Skeletal muscle satellite cell (primary cell): Measurements from ENCODE around the gene ASIC1.

Source experiments
- H3K27me3 ChIP-seq: 2 replicates; pipeline ENCODE4 v1.7.0; 2013; ENCODE audit warnings: low read length; ENCODE audit not compliant: control insufficient read depth, insufficient read depth
- H3K36me3 ChIP-seq: 2 replicates; pipeline ENCODE4 v1.7.0; 2013; ENCODE audit warnings: mild to moderate bottlenecking, control low read depth, low read length; ENCODE audit not compliant: insufficient read depth
- H3K4me1 ChIP-seq: 2 replicates; pipeline ENCODE4 v1.7.0; 2013; ENCODE audit warnings: low read length; ENCODE audit not compliant: control insufficient read depth, insufficient read depth
- H3K4me2 ChIP-seq: 2 replicates; pipeline ENCODE4 v1.7.0; 2013; ENCODE audit warnings: mild to moderate bottlenecking, low read length
- H3K4me3 ChIP-seq: 2 replicates; pipeline ENCODE4 v1.7.0; 2013; ENCODE audit warnings: low read length
- H3K9ac ChIP-seq: 2 replicates; pipeline ENCODE4 v1.7.0; 2013; ENCODE audit warnings: mild to moderate bottlenecking, low read depth, low read length, moderate library complexity
- H3K9me3 ChIP-seq: replicated peaks from 2 replicates; pipeline ENCODE4 v1.7.0; 2013; ENCODE audit warnings: mild to moderate bottlenecking, control low read depth, low read length

ASIC1 gene

GRCh38 chr12:50119387-50119786, 62.0 kb downstream of the ASIC1 start:
- peaks cover 28% of the 10 kb centered on the region for H3K36me3 ChIP-seq
- H3K9ac ChIP-seq = no peak overlapping the region
- H3K4me3 ChIP-seq = no peak overlapping the region
- H3K27me3 ChIP-seq = no peaks in the 10 kb centered on the region
- no peak overlapping the region for H3K4me2 ChIP-seq
- no peaks in the 10 kb centered on the region for H3K4me1 ChIP-seq
- H3K9me3 ChIP-seq = no peaks in the 10 kb centered on the region

- H3K9me3 ChIP-seq = no peaks in the 10 kb centered on the region
- no peak overlapping the region for H3K9ac ChIP-seq
- peaks cover 33% of the 10 kb centered on the region for H3K36me3 ChIP-seq
- no peaks in the 10 kb centered on the region for H3K27me3 ChIP-seq
- no peak overlapping the region for H3K4me3 ChIP-seq
- no peaks in the 10 kb centered on the region for H3K4me1 ChIP-seq
- no peak overlapping the region for H3K4me2 ChIP-seq
These were observed 63.1 kb downstream of the ASIC1 start for GRCh38 chr12:50120521-50120920.

- H3K4me1 ChIP-seq = no peaks in the 10 kb centered on the region
- H3K36me3 ChIP-seq = peaks cover 34% of the 10 kb centered on the region
- no peaks in the 10 kb centered on the region for H3K9me3 ChIP-seq
- no peak overlapping the region for H3K4me3 ChIP-seq
- H3K9ac ChIP-seq = no peak overlapping the region
- no peaks in the 10 kb centered on the region for H3K27me3 ChIP-seq
- H3K4me2 ChIP-seq = no peak overlapping the region
These were observed 63.6 kb downstream of the ASIC1 start for GRCh38 chr12:50120953-50121352.

- Histone ChIP-seq H3K4me2 (no peak overlapping the region), H3K4me3 (no peak overlapping the region), H3K4me1 (no peaks in the 10 kb centered on the region), H3K36me3 (peaks cover 33% of the 10 kb centered on the region), H3K9me3 (no peaks in the 10 kb centered on the region), H3K9ac (no peak overlapping the region), H3K27me3 (no peaks in the 10 kb centered on the region)
These were observed 64.2 kb downstream of the ASIC1 start for GRCh38 chr12:50121641-50122040.

- Histone ChIP-seq H3K4me1 (no peaks in the 10 kb centered on the region), H3K36me3 (peaks cover 46% of the 10 kb centered on the region), H3K4me3 (no peak overlapping the region), H3K9ac (no peak overlapping the region), H3K4me2 (no peak overlapping the region), H3K9me3 (no peaks in the 10 kb centered on the region), H3K27me3 (no peaks in the 10 kb centered on the region)
These were observed 65.8 kb downstream of the ASIC1 start for GRCh38 chr12:50123203-50123602.

- Histone ChIP-seq H3K4me3 (no peak overlapping the region), H3K27me3 (no peaks in the 10 kb centered on the region), H3K4me1 (no peaks in the 10 kb centered on the region), H3K9ac (no peak overlapping the region), H3K4me2 (no peak overlapping the region), H3K36me3 (peaks cover 50% of the 10 kb centered on the region), H3K9me3 (no peaks in the 10 kb centered on the region)
These were observed 70.2 kb downstream of the ASIC1 start for GRCh38 chr12:50127546-50127945.

GRCh38 chr12:50129290-50129689, 71.9 kb downstream of the ASIC1 start:
- peaks cover 60% of the 10 kb centered on the region for H3K36me3 ChIP-seq
- H3K4me2 ChIP-seq = no peak overlapping the region

GRCh38 chr12:50132505-50133135, 75.2 kb downstream of the ASIC1 start:
- H3K36me3 ChIP-seq = peaks cover 67% of the 10 kb centered on the region
- H3K27me3 ChIP-seq = no peaks in the 10 kb centered on the region
- no peak overlapping the region for H3K9ac ChIP-seq
- no peaks in the 10 kb centered on the region for H3K9me3 ChIP-seq
- H3K4me2 ChIP-seq = no peak overlapping the region
- H3K4me1 ChIP-seq = peaks cover 5% of the 10 kb centered on the region
- H3K4me3 ChIP-seq = no peak overlapping the region

More at GRCh38 chr12:50129290-50129689, 71.9 kb downstream of the ASIC1 start:
- Histone ChIP-seq H3K4me1 (no peaks in the 10 kb centered on the region), H3K27me3 (no peaks in the 10 kb centered on the region), H3K9ac (no peak overlapping the region), H3K9me3 (no peaks in the 10 kb centered on the region), H3K4me3 (no peak overlapping the region)
